K562 (cell line): Measurements from ENCODE around the gene RRBP1. TPM values are rescaled to one million over a fixed set of nuclear protein-coding genes. Genes with fewer than 3 reads are reported as not detected.

Source experiments
- ATAC-seq: fragments of 200-7000 bp; cut with Tn5 transposase; 3 replicates; pipeline ENCODE4 v1.9.1; 2020; ENCODE audit warnings: moderate library complexity
- BruUV-seq: library from RNA; stranded (reverse); fragments of 400-500 nt; replicated peaks from 2 replicates; lab custom pipeline; 2021; lab: Mats Ljungman, UMichigan
- CTCF ChIA-PET: fragments of 300-600 bp; formaldehyde crosslinking; extraction: SDS; loops from one replicate; lab custom pipeline; 2021; ENCODE audit warnings: low intra/inter-chr PET ratio; lab: Yijun Ruan, JAX
- POLR2A ChIA-PET: fragments of 300-600, 350-650 bp; sonication (Branson Sonifier 250); formaldehyde crosslinking; extraction: SDS; loops from one replicate; lab custom pipeline; 2021; ENCODE audit warnings: antibody characterized with exemption, inconsistent platforms; lab: Yijun Ruan, JAX
- DNase-seq, 4 experiments: peaks; one replicate each; pipeline versions ENCODE4 v3.0.0 to v3.0.0-alpha.2; 2011 to 2018; ENCODE audit warnings: low spot score in 3 of 4, mixed read lengths in 3 of 4; ENCODE audit errors: extremely low read depth in 1 of 4
- FAIRE-seq: peaks from 2 replicates; lab custom pipeline; 2011; peaks lifted over from hg19 to GRCh38; lab: Jason Lieb, UNC
- H2AFZ ChIP-seq: 2 replicates; pipeline ENCODE4 v1.6.0; 2011; ENCODE audit warnings: low read depth, low read length, control low read depth, inconsistent platforms
- H3K27ac ChIP-seq: fragments of 200-600 bp; 3 replicates; pipeline ENCODE4 v1.8.0; 2011; ENCODE audit warnings: low read depth, mild to moderate bottlenecking, control low read depth, inconsistent platforms, low read length, moderate library complexity, mixed read lengths; ENCODE audit errors: extremely low read depth
- H3K27me3 ChIP-seq, 2 experiments: fragments of 300-600 bp in 1 of 2; 2 replicates in 1 of 2; 3 replicates in 1 of 2; pipeline versions ENCODE4 v1.6.0 to v1.8.0; 2011; ENCODE audit warnings: inconsistent platforms in 2 of 2, low read length in 2 of 2, mild to moderate bottlenecking in 1 of 2, mixed read lengths in 1 of 2, moderate library complexity in 1 of 2; ENCODE audit not compliant: control insufficient read depth in 2 of 2, insufficient read depth in 2 of 2
- H3K36me3 ChIP-seq: fragments of 300-600 bp; 3 replicates; pipeline ENCODE4 v1.8.0; 2011; ENCODE audit warnings: mild to moderate bottlenecking, low read length, inconsistent platforms; ENCODE audit not compliant: control insufficient read depth, insufficient read depth
- H3K4me1 ChIP-seq, 2 experiments: fragments of 200-600 bp in 1 of 2; replicated peaks in 1 of 2; 2 replicates in 1 of 2; 3 replicates in 1 of 2; pipeline versions ENCODE4 v1.5.1 to v1.8.0; 2011; ENCODE audit warnings: inconsistent platforms in 2 of 2, low read length in 2 of 2, mild to moderate bottlenecking in 1 of 2, mixed read lengths in 1 of 2, moderate library complexity in 1 of 2; ENCODE audit not compliant: control insufficient read depth in 2 of 2, insufficient read depth in 2 of 2
- H3K4me2 ChIP-seq: 2 replicates; pipeline ENCODE4 v1.6.1; 2011; ENCODE audit warnings: low read length, control low read depth, inconsistent platforms, mixed read lengths; ENCODE audit not compliant: insufficient read depth
- H3K4me3 ChIP-seq: fragments of 200-600 bp; sonication (generic), shearing (Covaris generic); 2 replicates; pipeline ENCODE4 v1.5.1; 2016; ENCODE audit warnings: control low read depth, inconsistent platforms
- H3K79me2 ChIP-seq: fragments of 200-600 bp; 3 replicates; pipeline ENCODE4 v1.8.0; 2011; ENCODE audit warnings: low read length, inconsistent platforms; ENCODE audit not compliant: control insufficient read depth, insufficient read depth
- H3K9ac ChIP-seq, 2 experiments: 2 replicates each; pipeline versions ENCODE4 v1.6.0 to v1.6.1; 2011; ENCODE audit warnings: low read depth in 2 of 2, low read length in 2 of 2, control low read depth in 1 of 2, inconsistent platforms in 1 of 2, mild to moderate bottlenecking in 1 of 2, mixed read lengths in 1 of 2; ENCODE audit not compliant: insufficient read depth in 1 of 2
- H3K9me1 ChIP-seq: one replicate; pipeline ENCODE4 v1.6.0; 2011; ENCODE audit warnings: inconsistent platforms, mild to moderate bottlenecking, low read length, moderate library complexity; ENCODE audit not compliant: control insufficient read depth, insufficient read depth
- H3K9me3 ChIP-seq: replicated peaks from 2 replicates; pipeline ENCODE4 v1.5.1; 2011; ENCODE audit warnings: low read depth, low read length, inconsistent platforms; ENCODE audit not compliant: control insufficient read depth, insufficient read depth
- H4K20me1 ChIP-seq: replicated peaks from 2 replicates; pipeline ENCODE4 v1.6.1; 2011; ENCODE audit warnings: low read length, inconsistent platforms, mixed read lengths; ENCODE audit not compliant: control insufficient read depth, insufficient read depth
- HINFP ChIP-seq: fragments of 450-650 bp; conservative IDR thresholded peaks from 2 replicates; pipeline ENCODE4 v1.6.1; 2016; ENCODE audit warnings: missing genetic modification characterization, low read depth, mild to moderate bottlenecking, control low read depth, missing compliant biosample characterization
- IFI16 ChIP-seq: fragments of 250-450 bp; sonication (Bioruptor Pico); IDR thresholded peaks from 2 replicates; pipeline ENCODE4 v2.1.2; 2022; ENCODE audit warnings: mild to moderate bottlenecking, inconsistent platforms
- KHSRP ChIP-seq: fragments of 450-650 bp; IDR thresholded peaks from 2 replicates; pipeline ENCODE4 v1.6.1; 2017
- MAZ ChIP-seq, 2 experiments: fragments of 450-650 bp in 1 of 2; sonication (generic) in 1 of 2; formaldehyde crosslinking; IDR thresholded peaks in 1 of 2; conservative IDR thresholded peaks in 1 of 2; 2 replicates each; pipeline versions ENCODE4 v1.4.0 to v1.5.0; 2020; ENCODE audit warnings: mild to moderate bottlenecking in 1 of 2, missing genetic modification reagents in 1 of 2
- NFIC ChIP-seq: fragments of 450-650 bp; IDR thresholded peaks from 2 replicates; pipeline ENCODE4 v1.6.1; 2017; ENCODE audit warnings: mild to moderate bottlenecking, inconsistent platforms
- PRPF4 ChIP-seq: fragments of 200-400 bp; formaldehyde crosslinking; IDR thresholded peaks from one replicate; pipeline ENCODE4 v1.6.1; 2017; ENCODE audit warnings: low read length, low read depth, mild to moderate bottlenecking; ENCODE audit not compliant: insufficient read depth, poor library complexity, severe bottlenecking
- SOX6 ChIP-seq: fragments of 450-650 bp; IDR thresholded peaks from 2 replicates; pipeline ENCODE4 v1.6.1; 2014; ENCODE audit warnings: mild to moderate bottlenecking
- STAT5B ChIP-seq: fragments of 250-450 bp; sonication (Bioruptor Pico); IDR thresholded peaks from 2 replicates; pipeline ENCODE4 v1.8.0; 2021; ENCODE audit warnings: mild to moderate bottlenecking, inconsistent platforms
- TAF1 ChIP-seq: IDR thresholded peaks from 2 replicates; pipeline ENCODE4 v1.6.1; 2011; ENCODE audit warnings: mild to moderate bottlenecking, low read length, moderate library complexity; ENCODE audit not compliant: insufficient read depth, control insufficient read depth, severe bottlenecking; ENCODE audit errors: extremely low read depth
- TFAP4 ChIP-seq: sonication (generic); formaldehyde crosslinking; IDR thresholded peaks from 2 replicates; pipeline ENCODE4 v1.8.0; 2022; ENCODE audit warnings: missing genetic modification reagents, mild to moderate bottlenecking, moderate library complexity, borderline replicate concordance
- YY1 ChIP-seq, 3 experiments: IDR thresholded peaks; 2 replicates each; pipeline ENCODE4 v1.6.1; 2011; ENCODE audit warnings: low read length in 2 of 3, mild to moderate bottlenecking in 2 of 3, moderate library complexity in 2 of 3, borderline replicate concordance in 1 of 3, control low read depth in 1 of 3, low read depth in 1 of 3; ENCODE audit not compliant: insufficient read depth in 3 of 3, insufficient replicate concordance in 2 of 3, control insufficient read depth in 1 of 3, insufficient read length in 1 of 3; ENCODE audit errors: extremely low read depth in 1 of 3
- ZFPM2 ChIP-seq: fragments of 250-450 bp; sonication (Bioruptor Pico); IDR thresholded peaks from 2 replicates; pipeline ENCODE4 v1.5.1; 2022; ENCODE audit warnings: mild to moderate bottlenecking
- ZKSCAN3 ChIP-seq: fragments of 250-450 bp; sonication (Bioruptor Pico); IDR thresholded peaks from 2 replicates; pipeline ENCODE4 v1.4.0; 2020
- ZNF124 ChIP-seq: sonication (generic); formaldehyde crosslinking; IDR thresholded peaks from 2 replicates; pipeline ENCODE4 v1.8.1; 2022; ENCODE audit warnings: missing genetic modification reagents
- ZNF408 ChIP-seq: fragments of 250-450 bp; sonication (Bioruptor Pico); IDR thresholded peaks from 2 replicates; pipeline ENCODE4 v1.4.0; 2020; ENCODE audit warnings: low read depth, mild to moderate bottlenecking, moderate library complexity
- ZNF780A ChIP-seq: fragments of 250-450 bp; sonication (Bioruptor Pico); IDR thresholded peaks from 2 replicates; pipeline ENCODE4 v1.5.0; 2021; ENCODE audit warnings: mild to moderate bottlenecking
- WGBS: fragments of 100-300 bp; shearing (Covaris generic); methylation state at CpG from one replicate; pipeline ENCODE4 v1.1.6; 2016; ENCODE audit warnings: low coverage, mixed read lengths; ENCODE audit not compliant: insufficient coverage; ENCODE audit errors: missing lambda C conversion rate; 5-methylcytosine and 5-hydroxymethylcytosine counted together
- in situ Hi-C: fragments of 300-500 bp; cut with MboI; formaldehyde crosslinking; loops from 4 replicates; pipeline ENCODE4 v1.15.0; 2018; ENCODE audit warnings: inconsistent platforms, mixed read lengths
- intact Hi-C: fragments of 100-400 bp; cut with micrococcal nuclease; formaldehyde crosslinking; loops from 2 replicates; pipeline ENCODE4 v1.14.2; 2022
- polyA plus RNA-seq, 8 experiments: library from polyadenylated mRNA; depleted of rRNA in 4 of 8; stranded (reverse) in 5 of 8; unstranded in 3 of 8; fragments of >200 nt; fragmentation: Nextera tagmentation in 2 of 8; fragmentation: Illumina TruSeq in 1 of 8; extraction: Ambion mirVana in 2 of 8; extraction: Trizol in 1 of 8; gene quantifications; 2 replicates each; pipeline versions ENCODE4 v1.2.1 to v1.2.3, GENCODE V29; 2011 to 2014; ENCODE audit warnings: inconsistent platforms in 1 of 8, missing spikeins in 1 of 8
- total RNA-seq, 7 experiments: library from RNA; depleted of rRNA in 6 of 7; stranded (reverse); fragments of >200 nt in 6 of 7; fragmentation: Illumina TruSeq in 2 of 7; extraction: Trizol in 2 of 7; gene quantifications; 2 replicates each; pipeline versions ENCODE4 v1.2.1 to v1.2.3, GENCODE V29; 2011 to 2021; ENCODE audit warnings: low replicate concordance in 1 of 7

Gene RRBP1
- total and polyA plus RNA-seq, 9 of the 15 experiments (the other 6 are each of a cell fraction or from before 2014, with no cell fraction given) = 0.84 to 32.0 (median 17.6) TPM

- no peak overlapping the region for H2AFZ ChIP-seq
- no peaks in the 10 kb centered on the region for H3K27me3 ChIP-seq
- H3K9me3 ChIP-seq = no peaks in the 10 kb centered on the region
- no peaks in the 10 kb centered on the region for H3K4me1 ChIP-seq
- no peak overlapping the region for H3K9ac ChIP-seq
- TF ChIP-seq ZFPM2 (CRISPR knock-in tag) = no peak
- no peak for TF ChIP-seq MAZ (CRISPR knock-in tag; conservative IDR thresholded peaks at IDR 0.05 in 1 of 2, IDR thresholded peaks at IDR 0.05 in 1 of 2)
- no peak for TF ChIP-seq ZNF780A (CRISPR knock-in tag)
- no peak for TF ChIP-seq PRPF4
- no peak for TF ChIP-seq STAT5B
- TF ChIP-seq KHSRP = no peak
- TF ChIP-seq TAF1 = no peak
- TF ChIP-seq TFAP4 (CRISPR knock-in tag) = no peak
- no peak for TF ChIP-seq HINFP (tag)
- TF ChIP-seq ZKSCAN3 (CRISPR knock-in tag) = no peak
- no peak for TF ChIP-seq YY1 (IDR thresholded peaks at IDR 0.05; ENCODE audit: borderline replicate concordance in 1 of 3, control insufficient read depth in 1 of 3, extremely low read depth in 1 of 3, insufficient read depth in 3 of 3, insufficient read length in 1 of 3, insufficient replicate concordance in 2 of 3, low read depth in 1 of 3, low read length in 2 of 3)
- no peak for TF ChIP-seq SOX6
- TF ChIP-seq NFIC = no peak
- no peak for TF ChIP-seq ZNF408
- no peak for TF ChIP-seq IFI16 (CRISPR knock-in tag)
- no peak for TF ChIP-seq ZNF124
- TF ChIP-seq, all 486 proteins: peak for 0
- DNase-seq (no peak), FAIRE-seq (no peak), ATAC-seq (no peak)
- no peak overlapping the region for H3K4me2 ChIP-seq
- no peaks in the 10 kb centered on the region for H3K9me1 ChIP-seq
- H3K27ac ChIP-seq = no peak overlapping the region
- H4K20me1 ChIP-seq = no peaks in the 10 kb centered on the region
- H3K79me2 ChIP-seq = no peaks in the 10 kb centered on the region
- WGBS = 95% methylated on average over 6 of the region's 6 CpGs
- in situ Hi-C loops (no loop called here), intact Hi-C loops (no loop called here)
- POLR2A ChIA-PET = interaction anchor here (0.8 kb wide), 1 partner anchor 521 kb away, joined by 3 read pairs; no protein-coding TSS in a partner anchor
- H3K4me3 ChIP-seq = no peak overlapping the region
- H3K36me3 ChIP-seq = peaks cover 26% of the 10 kb centered on the region; the same call in 2 of the 3 replicates
- BruUV-seq = no TSS peak
- CTCF ChIA-PET = no interaction called here
These were observed 51.2 kb downstream of the RRBP1 start for GRCh38 chr20:17630806-17631195.
